Gastroesophageal sphincter (tissue), 4 donors: ENCODE data around the gene KIAA1217. TPM values are rescaled to one million over a fixed set of nuclear protein-coding genes. Genes with fewer than 3 reads are reported as not detected.

Experiments
- ATAC-seq: fragments of 150-250 bp; one replicate; pipeline ENCODE4 v1.9.1; 2016; ENCODE audit warnings: mild to moderate bottlenecking, moderate library complexity
- H3K27ac ChIP-seq, 4 donors: fragments of 200-600 bp; sonication (generic) in 3 of 4; 1 replicate in 3 of 4; 2 replicates in 1 of 4; pipeline ENCODE4 v1.5.1; 2016 to 2019
- H3K27me3 ChIP-seq: fragments of 200-600 bp; sonication (generic); one replicate; pipeline ENCODE4 v1.5.1; 2019
- H3K36me3 ChIP-seq, 2 donors: fragments of 200-600 bp; sonication (generic); one replicate each; pipeline ENCODE4 v1.5.1; 2019; ENCODE audit warnings: control low read depth in 1 of 2
- H3K4me1 ChIP-seq, 3 donors: fragments of 200-600 bp; sonication (generic); 1 replicate in 2 of 3; 2 replicates in 1 of 3; pipeline ENCODE4 v1.5.1; 2016 to 2019; ENCODE audit warnings: control low read depth in 2 of 3
- H3K4me3 ChIP-seq, 2 donors: fragments of 200-600 bp; sonication (generic); one replicate each; pipeline ENCODE4 v1.5.1; 2019; ENCODE audit warnings: mild to moderate bottlenecking in 1 of 2, moderate library complexity in 1 of 2
- H3K9me3 ChIP-seq, 3 donors: fragments of 200-600 bp; sonication (generic); one replicate each; pipeline ENCODE4 v1.5.1; 2017 to 2019; ENCODE audit warnings: control low read depth in 2 of 3
- CTCF ChIP-seq, 4 experiments: fragments of 200-600 bp in 2 of 4; fragments of 450-650 bp in 2 of 4; sonication (generic) in 1 of 4; IDR thresholded peaks; one replicate each; pipeline ENCODE4 v1.5.1; 2017 to 2019; ENCODE audit warnings: antibody characterized with exemption in 4 of 4, mild to moderate bottlenecking in 2 of 4, moderate library complexity in 2 of 4
- EP300 ChIP-seq: sonication (generic); formaldehyde crosslinking; IDR thresholded peaks from one replicate; pipeline ENCODE4 v1.6.1; 2017; ENCODE audit warnings: antibody characterized with exemption, mild to moderate bottlenecking
- POLR2A ChIP-seq, 2 donors: fragments of 450-650 bp; IDR thresholded peaks; one replicate each; pipeline ENCODE4 v1.6.1; 2017; ENCODE audit warnings: antibody characterized with exemption in 2 of 2, mild to moderate bottlenecking in 2 of 2, moderate library complexity in 1 of 2
- POLR2AphosphoS5 ChIP-seq: sonication (generic); formaldehyde crosslinking; IDR thresholded peaks from one replicate; pipeline ENCODE4 v1.6.1; 2017; ENCODE audit warnings: antibody characterized with exemption
- WGBS, 2 donors: methylation state at CpG; one replicate each; pipeline ENCODE4 v1.1.5; 2018; ENCODE audit warnings: low coverage in 1 of 2; 5-methylcytosine and 5-hydroxymethylcytosine counted together
- total RNA-seq, 4 donors: library from RNA; depleted of rRNA; stranded (reverse); fragments of >200 nt; gene quantifications; one replicate each; pipeline ENCODE4 v1.1.0, GENCODE V29; 2016

KIAA1217 gene
- total RNA-seq, 4 donors from 2014 or later = 9.7 to 15.3 (median 12.7) TPM

GRCh38 chr10:24292304-24293293, 83.7 kb downstream of the KIAA1217 start:
- Histone ChIP-seq H3K4me1 (no peaks in the 10 kb centered on the region), H3K27ac (peak overlapping the region in 1 of 4 donors; percentile 6), H3K9me3 (no peaks in the 10 kb centered on the region), H3K4me3 (no peak overlapping the region), H3K36me3 (peaks cover 0 to 9% of the 10 kb centered on the region in 2 donors), H3K27me3 (no peaks in the 10 kb centered on the region)
- ATAC-seq = no peak
- 78 to 90% methylated on average over 8 to 11 of the region's 11 CpGs for WGBS, 2 donors
- TF ChIP-seq POLR2AphosphoS5 (no peak), CTCF (IDR thresholded peaks at IDR 0.05) (no peak), EP300 (no peak), POLR2A (IDR thresholded peaks at IDR 0.05) (no peak)

GRCh38 chr10:24299578-24300260, 90.8 kb downstream of the KIAA1217 start:
- Histone ChIP-seq H3K4me3 (no peak overlapping the region), H3K27me3 (no peaks in the 10 kb centered on the region), H3K27ac (no peak overlapping the region), H3K36me3 (no peaks in the 10 kb centered on the region), H3K9me3 (no peaks in the 10 kb centered on the region), H3K4me1 (no peaks in the 10 kb centered on the region)
- no peak for TF ChIP-seq CTCF (IDR thresholded peaks at IDR 0.05)
- TF ChIP-seq EP300 = no peak
- no peak for TF ChIP-seq POLR2AphosphoS5
- TF ChIP-seq POLR2A (IDR thresholded peaks at IDR 0.05) = no peak
- no peak for ATAC-seq
- 79 to 90% methylated on average over 6 of the region's 6 CpGs for WGBS, 2 donors

GRCh38 chr10:24303522-24304310, 94.8 kb downstream of the KIAA1217 start:
- no peak for TF ChIP-seq CTCF (IDR thresholded peaks at IDR 0.05)
- no peak for TF ChIP-seq EP300
- no peak for TF ChIP-seq POLR2AphosphoS5
- no peak for TF ChIP-seq POLR2A (IDR thresholded peaks at IDR 0.05)
- no peak overlapping the region for H3K27ac ChIP-seq
- peaks cover 0 to 24% (median 0%) of the 10 kb centered on the region in 3 donors for H3K4me1 ChIP-seq
- ATAC-seq = no peak
- no peaks in the 10 kb centered on the region for H3K9me3 ChIP-seq
- no peaks in the 10 kb centered on the region for H3K27me3 ChIP-seq
- H3K4me3 ChIP-seq = no peak overlapping the region
- WGBS, 2 donors = 77% methylated on average over 8 of the region's 8 CpGs
- H3K36me3 ChIP-seq = no peaks in the 10 kb centered on the region

GRCh38 chr10:24305551-24306506, 96.9 kb downstream of the KIAA1217 start:
- Histone ChIP-seq H3K4me1 (peaks cover 0 to 24% (median 0%) of the 10 kb centered on the region in 3 donors), H3K36me3 (no peaks in the 10 kb centered on the region), H3K4me3 (no peak overlapping the region), H3K27me3 (no peaks in the 10 kb centered on the region), H3K9me3 (no peaks in the 10 kb centered on the region), H3K27ac (peak overlapping the region in 1 of 4 donors; percentile 5)
- TF ChIP-seq EP300 = no peak
- TF ChIP-seq CTCF (IDR thresholded peaks at IDR 0.05) = no peak
- no peak for TF ChIP-seq POLR2AphosphoS5
- TF ChIP-seq POLR2A (IDR thresholded peaks at IDR 0.05) = no peak
- 86 to 94% methylated on average over 8 of the region's 8 CpGs for WGBS, 2 donors
- ATAC-seq = no peak
